HAP-1 (cell line): ENCODE results near the gene PCDH19.
"Not testable (repeated sequence)": the region's sequence is repeated elsewhere in the genome, so short reads cannot be mapped to it uniquely, and the experiment has no call there.

Experiments used
- DNase-seq, 2 experiments: peaks; one replicate each; pipeline ENCODE4 v3.0.0-alpha.2; 2016 to 2020; ENCODE audit warnings: low spot score in 2 of 2
- H3K27me3 ChIP-seq: fragments of 250-450 bp; sonication (Bioruptor Pico); 2 replicates; pipeline ENCODE4 v1.5.1; 2020; ENCODE audit warnings: low read depth, mild to moderate bottlenecking, moderate library complexity
- H3K36me3 ChIP-seq: fragments of 250-450 bp; sonication (Bioruptor Pico); replicated peaks from 2 replicates; pipeline ENCODE4 v1.5.1; 2020; ENCODE audit warnings: mild to moderate bottlenecking
- H3K4me1 ChIP-seq: fragments of 250-450 bp; sonication (Bioruptor Pico); 2 replicates; pipeline ENCODE4 v1.5.1; 2020; ENCODE audit warnings: mild to moderate bottlenecking
- H3K4me3 ChIP-seq: fragments of 250-450 bp; sonication (Bioruptor Pico); 2 replicates; pipeline ENCODE4 v1.5.1; 2020; ENCODE audit warnings: mild to moderate bottlenecking, moderate library complexity
- H3K9me3 ChIP-seq: fragments of 250-450 bp; sonication (Bioruptor Pico); 2 replicates; pipeline ENCODE4 v1.5.1; 2020; ENCODE audit warnings: mild to moderate bottlenecking, moderate library complexity
- in situ Hi-C: fragments of 300-500 bp; cut with MboI; formaldehyde crosslinking; loops from 3 replicates; pipeline ENCODE4 v1.14.3; 2020; ENCODE audit warnings: low sequenced_read_pairs, inconsistent platforms, mixed read lengths

PCDH19 gene

GRCh38 chrX:100409610-100410590, at the start of gene PCDH19:
TSS of gene PCDH19 (minus strand) at chrX:100410273. CDS start at chrX:100408597, 1,676 bp downstream.
- peaks cover 30% of the 10 kb centered on the region for H3K27me3 ChIP-seq
- peaks cover 13% of the 10 kb centered on the region for H3K4me1 ChIP-seq
- in situ Hi-C loops: no loop called here
- no peaks in the 10 kb centered on the region for H3K36me3 ChIP-seq
- H3K9me3 ChIP-seq: no peaks in the 10 kb centered on the region
- peak within 1 kb of the TSS; percentile 39 for H3K4me3 ChIP-seq
- DNase-seq: peak; percentile 76 to 85

GRCh38 chrX:100449696-100450608, 39.9 kb upstream of the PCDH19 start:
- H3K4me1 ChIP-seq: peaks cover 7% of the 10 kb centered on the region; the same call in 1 of the 2 replicates
- H3K27me3 ChIP-seq: no peaks in the 10 kb centered on the region
- no peak for DNase-seq
- H3K9me3 ChIP-seq: no peaks in the 10 kb centered on the region; the same call in 1 of the 2 replicates
- H3K4me3 ChIP-seq: no peak overlapping the region
- no peaks in the 10 kb centered on the region for H3K36me3 ChIP-seq
- in situ Hi-C loops: no loop called here

- Histone ChIP-seq H3K9me3 (no peaks in the 10 kb centered on the region), H3K27me3 (0 out of 2 replicates have a peak, but pooled peaks cover 3% of the 10 kb centered on the region), H3K36me3 (no peaks in the 10 kb centered on the region), H3K4me1 (peaks cover 7% of the 10 kb centered on the region; the same call in 1 of the 2 replicates), H3K4me3 (peak overlapping the region; percentile 20)
- in situ Hi-C loops: no loop called here
- DNase-seq: peak; percentile 70 to 82
Measured at GRCh38 chrX:100447655-100448397, 37.8 kb upstream of the PCDH19 start.

- in situ Hi-C loops: no loop called here
Measured at GRCh38 chrX:100445593-100445992, 35.5 kb upstream of the PCDH19 start.

GRCh38 chrX:100441321-100441720, 31.2 kb upstream of the PCDH19 start:
- H3K4me3 ChIP-seq, in situ Hi-C loops, H3K36me3 ChIP-seq, DNase-seq, H3K4me1 ChIP-seq, H3K27me3 ChIP-seq, H3K9me3 ChIP-seq: not testable (repeated sequence)

More at GRCh38 chrX:100445593-100445992, 35.5 kb upstream of the PCDH19 start:
- H3K4me3 ChIP-seq: no peak overlapping the region
- DNase-seq: no peak
- 0 out of 2 replicates have a peak, but pooled peaks cover 3% of the 10 kb centered on the region for H3K27me3 ChIP-seq
- H3K9me3 ChIP-seq: no peaks in the 10 kb centered on the region
- H3K4me1 ChIP-seq: no peaks in the 10 kb centered on the region
- no peaks in the 10 kb centered on the region for H3K36me3 ChIP-seq

GRCh38 chrX:100440006-100440405, 29.9 kb upstream of the PCDH19 start:
- no peak for DNase-seq
- H3K9me3 ChIP-seq: no peaks in the 10 kb centered on the region
- H3K4me3 ChIP-seq: no peak overlapping the region
- H3K36me3 ChIP-seq: no peaks in the 10 kb centered on the region
- no peaks in the 10 kb centered on the region; the same call in 1 of the 2 replicates for H3K4me1 ChIP-seq
- H3K27me3 ChIP-seq: 0 out of 2 replicates have a peak, but pooled peaks cover 3% of the 10 kb centered on the region
- in situ Hi-C loops: no loop called here

- DNase-seq: no peak
- H3K4me3 ChIP-seq: no peak overlapping the region
- in situ Hi-C loops: no loop called here
- peaks cover 5% of the 10 kb centered on the region for H3K4me1 ChIP-seq
- no peaks in the 10 kb centered on the region for H3K36me3 ChIP-seq
- no peaks in the 10 kb centered on the region for H3K27me3 ChIP-seq
- H3K9me3 ChIP-seq: no peaks in the 10 kb centered on the region
Measured at GRCh38 chrX:100435726-100436125, 25.7 kb upstream of the PCDH19 start.

- no peak overlapping the region for H3K4me3 ChIP-seq
- in situ Hi-C loops: no loop called here
- peak in 1 of 2 experiments; percentile 68 for DNase-seq
- H3K9me3 ChIP-seq: no peaks in the 10 kb centered on the region
- no peaks in the 10 kb centered on the region for H3K36me3 ChIP-seq
- H3K27me3 ChIP-seq: no peaks in the 10 kb centered on the region
- H3K4me1 ChIP-seq: no peaks in the 10 kb centered on the region
Measured at GRCh38 chrX:100424012-100424411, 13.9 kb upstream of the PCDH19 start.

- Histone ChIP-seq H3K36me3 (no peaks in the 10 kb centered on the region), H3K27me3 (peaks cover 10% of the 10 kb centered on the region), H3K4me1 (peaks cover 4% of the 10 kb centered on the region; the same call in 1 of the 2 replicates), H3K9me3 (no peaks in the 10 kb centered on the region), H3K4me3 (no peak overlapping the region)
- DNase-seq: no peak
- in situ Hi-C loops: no loop called here
Measured at GRCh38 chrX:100418556-100418955, 8.5 kb upstream of the PCDH19 start.

- H3K36me3 ChIP-seq: no peaks in the 10 kb centered on the region
- peaks cover 8% of the 10 kb centered on the region for H3K4me1 ChIP-seq
- H3K4me3 ChIP-seq: no peak overlapping the region
- peaks cover 10% of the 10 kb centered on the region for H3K27me3 ChIP-seq
- no peaks in the 10 kb centered on the region for H3K9me3 ChIP-seq
- DNase-seq: no peak
- in situ Hi-C loops: no loop called here
Measured at GRCh38 chrX:100417681-100418080, 7.6 kb upstream of the PCDH19 start.

- in situ Hi-C loops: no loop called here
- DNase-seq: peak; percentile 77 to 78
- Histone ChIP-seq H3K9me3 (no peaks in the 10 kb centered on the region), H3K4me1 (peaks cover 8% of the 10 kb centered on the region), H3K27me3 (peaks cover 27% of the 10 kb centered on the region), H3K36me3 (no peaks in the 10 kb centered on the region), H3K4me3 (no peak overlapping the region)
Measured at GRCh38 chrX:100413229-100413628, 3.2 kb upstream of the PCDH19 start.

GRCh38 chrX:100411802-100412715, 2.0 kb upstream of the PCDH19 start:
- H3K27me3 ChIP-seq: peaks cover 27% of the 10 kb centered on the region
- in situ Hi-C loops: no loop called here

More at GRCh38 chrX:100411802-100412715, 2.0 kb upstream of the PCDH19 start:
- Histone ChIP-seq H3K4me3 (no peak overlapping the region), H3K4me1 (peaks cover 4% of the 10 kb centered on the region), H3K36me3 (no peaks in the 10 kb centered on the region), H3K9me3 (no peaks in the 10 kb centered on the region)
- DNase-seq: no peak
